ENCODE results near the gene LUZP2. TPM values are rescaled to one million over a fixed set of nuclear protein-coding genes. Genes with fewer than 3 reads are reported as not detected.

LUZP2 gene
- total RNA-seq, 3 donors from 2014 or later: 1.6 to 5.6 (median 4.4) TPM

DNA sequence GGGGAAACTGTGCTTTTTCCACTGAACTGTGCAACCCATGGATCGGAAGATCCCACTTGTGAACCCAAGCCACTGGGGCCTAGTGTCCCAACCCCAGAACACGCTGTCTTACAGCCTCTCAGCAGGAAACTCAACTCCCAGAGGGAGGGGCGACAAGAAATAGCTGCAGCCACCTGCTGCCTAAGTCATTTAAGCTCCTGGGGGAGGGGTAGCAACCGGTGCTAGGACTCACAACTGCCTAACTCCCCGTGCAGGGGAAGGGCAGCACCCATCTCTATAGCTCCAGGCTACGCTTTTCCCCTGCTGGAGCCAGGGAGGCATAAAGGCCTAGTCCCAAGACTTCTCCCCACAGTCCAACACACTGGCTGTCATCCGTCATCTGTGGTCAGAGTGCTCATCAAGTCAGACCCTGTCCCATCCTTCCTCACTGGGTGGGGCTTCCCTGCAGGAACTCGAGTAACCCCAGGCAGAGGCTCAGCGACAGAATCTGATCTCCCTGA lies 363.0 kb downstream of the LUZP2 start:
- H3K4me3 ChIP-seq: no peak overlapping the region
- no peaks in the 10 kb centered on the region for H3K36me3 ChIP-seq (ENCODE audit: low read depth)
- H3K4me1 ChIP-seq (ENCODE audit: low read depth): no peaks in the 10 kb centered on the region
- peaks cover 11% of the 10 kb centered on the region for H3K9me3 ChIP-seq
- DNase-seq: peak in 1 of 3 donors; percentile 22
- ATAC-seq: no peak
- intact Hi-C loops (cut with DNase I, micrococcal nuclease): no loop called here
- TF ChIP-seq, protein P1, sequence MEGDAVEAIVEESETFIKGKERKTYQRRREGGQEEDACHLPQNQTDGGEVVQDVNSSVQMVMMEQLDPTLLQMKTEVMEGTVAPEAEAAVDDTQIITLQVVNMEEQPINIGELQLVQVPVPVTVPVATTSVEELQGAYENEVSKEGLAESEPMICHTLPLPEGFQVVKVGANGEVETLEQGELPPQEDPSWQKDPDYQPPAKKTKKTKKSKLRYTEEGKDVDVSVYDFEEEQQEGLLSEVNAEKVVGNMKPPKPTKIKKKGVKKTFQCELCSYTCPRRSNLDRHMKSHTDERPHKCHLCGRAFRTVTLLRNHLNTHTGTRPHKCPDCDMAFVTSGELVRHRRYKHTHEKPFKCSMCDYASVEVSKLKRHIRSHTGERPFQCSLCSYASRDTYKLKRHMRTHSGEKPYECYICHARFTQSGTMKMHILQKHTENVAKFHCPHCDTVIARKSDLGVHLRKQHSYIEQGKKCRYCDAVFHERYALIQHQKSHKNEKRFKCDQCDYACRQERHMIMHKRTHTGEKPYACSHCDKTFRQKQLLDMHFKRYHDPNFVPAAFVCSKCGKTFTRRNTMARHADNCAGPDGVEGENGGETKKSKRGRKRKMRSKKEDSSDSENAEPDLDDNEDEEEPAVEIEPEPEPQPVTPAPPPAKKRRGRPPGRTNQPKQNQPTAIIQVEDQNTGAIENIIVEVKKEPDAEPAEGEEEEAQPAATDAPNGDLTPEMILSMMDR (IDR thresholded peaks at IDR 0.05): no peak

DNA sequence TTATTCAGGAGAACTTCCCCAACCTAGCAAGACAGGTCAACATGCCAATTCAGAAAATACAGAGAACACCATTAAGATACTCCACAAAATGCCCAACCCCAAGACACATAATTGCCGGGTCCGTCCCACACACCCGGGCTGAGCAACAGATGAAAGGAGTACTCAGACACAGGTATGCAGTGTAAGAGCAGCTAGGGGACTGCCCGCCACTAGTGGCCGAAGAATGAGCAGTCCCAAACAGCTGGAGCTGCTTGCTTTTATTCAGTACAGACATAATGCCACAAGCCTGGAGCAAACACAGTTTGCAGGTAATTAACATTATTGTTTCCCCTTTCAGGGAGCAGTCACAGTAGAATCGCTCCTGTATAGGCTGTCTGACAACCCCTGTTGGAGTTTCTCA lies 364.6 kb downstream of the LUZP2 start:
- ATAC-seq (no peak), DNase-seq (no peak)
- Histone ChIP-seq H3K4me1 (ENCODE audit: low read depth) (no peaks in the 10 kb centered on the region), H3K9me3 (peaks cover 11% of the 10 kb centered on the region), H3K36me3 (ENCODE audit: low read depth) (no peaks in the 10 kb centered on the region), H3K4me3 (no peak overlapping the region)
- TF ChIP-seq, protein P1 (IDR thresholded peaks at IDR 0.05): no peak
- intact Hi-C loops (cut with DNase I, micrococcal nuclease): no loop called here

DNA sequence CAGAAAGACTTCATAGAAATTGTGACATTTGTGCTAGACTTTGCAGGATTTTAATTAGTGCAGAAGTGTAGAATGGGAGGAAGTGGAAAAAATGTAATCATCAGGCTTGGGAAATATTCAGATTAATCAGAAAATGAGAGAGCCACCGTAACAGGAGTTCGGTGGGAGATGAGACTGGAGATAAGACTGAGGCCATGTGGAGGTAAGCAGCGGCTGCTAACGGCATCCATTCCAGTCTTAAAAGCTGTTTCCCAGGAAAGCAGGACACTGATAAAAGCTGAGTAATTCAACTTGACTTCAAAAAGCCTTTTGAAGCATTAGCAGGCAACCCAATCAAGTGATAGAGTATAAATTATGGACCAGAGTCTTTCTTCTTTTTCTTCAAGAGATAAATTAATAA lies 369.9 kb downstream of the LUZP2 start:
- Histone ChIP-seq H3K9me3 (peaks cover 7% of the 10 kb centered on the region), H3K4me1 (ENCODE audit: low read depth) (no peaks in the 10 kb centered on the region), H3K36me3 (ENCODE audit: low read depth) (no peaks in the 10 kb centered on the region), H3K4me3 (no peak overlapping the region)
- TF ChIP-seq, protein P1 (IDR thresholded peaks at IDR 0.05): no peak
- ATAC-seq (no peak), DNase-seq (no peak)
- intact Hi-C loops (cut with DNase I, micrococcal nuclease): no loop called here

DNA sequence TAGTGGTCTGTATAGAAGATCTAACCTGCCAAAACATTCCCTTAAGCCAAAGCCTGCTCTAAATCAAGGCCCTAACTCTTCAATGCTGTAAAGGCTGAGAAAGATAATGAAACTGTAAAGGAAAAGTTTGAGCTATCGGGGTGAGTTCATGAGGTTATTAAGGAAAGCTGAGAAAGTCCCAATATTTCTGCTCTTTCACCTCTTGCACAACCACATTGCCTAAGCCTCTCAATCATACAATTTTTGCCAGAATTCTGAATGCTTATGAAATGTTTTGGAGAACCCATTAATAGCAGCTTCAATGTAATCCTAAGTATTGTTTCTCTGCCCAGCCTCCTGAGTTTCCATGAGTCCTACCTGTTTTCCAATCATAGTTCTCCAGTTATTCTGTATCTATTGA lies 373.2 kb downstream of the LUZP2 start:
- intact Hi-C loops (cut with DNase I, micrococcal nuclease): no loop called here
- H3K4me3 ChIP-seq: no peak overlapping the region
- no peak for ATAC-seq
- no peaks in the 10 kb centered on the region for H3K9me3 ChIP-seq
- no peaks in the 10 kb centered on the region for H3K36me3 ChIP-seq (ENCODE audit: low read depth)
- TF ChIP-seq, protein P1 (IDR thresholded peaks at IDR 0.05): no peak
- no peak for DNase-seq
- no peaks in the 10 kb centered on the region for H3K4me1 ChIP-seq (ENCODE audit: low read depth)

DNA sequence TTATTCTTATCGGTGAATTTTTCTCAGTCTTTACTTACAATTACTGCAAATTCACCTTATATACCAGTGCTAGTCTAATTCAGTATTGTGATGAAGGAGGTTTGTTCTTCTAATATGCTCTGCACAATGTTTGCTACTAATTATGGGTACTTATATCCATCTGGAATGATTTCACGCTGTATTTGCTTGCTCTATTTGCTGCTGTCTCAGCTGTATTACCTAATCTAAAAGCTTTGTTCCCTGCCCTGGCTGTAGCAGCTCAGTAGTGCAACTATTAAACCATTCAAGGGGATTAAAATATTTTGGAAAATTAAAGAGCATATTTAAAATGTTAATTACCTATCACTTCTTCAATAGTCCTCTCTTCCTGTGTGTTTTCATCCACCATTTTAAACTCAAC lies 375.3 kb downstream of the LUZP2 start:
- ATAC-seq: no peak
- Histone ChIP-seq H3K9me3 (no peaks in the 10 kb centered on the region), H3K4me3 (no peak overlapping the region), H3K4me1 (ENCODE audit: low read depth) (no peaks in the 10 kb centered on the region), H3K36me3 (ENCODE audit: low read depth) (no peaks in the 10 kb centered on the region)
- intact Hi-C loops (cut with DNase I, micrococcal nuclease): no loop called here
- TF ChIP-seq, protein P1 (IDR thresholded peaks at IDR 0.05): no peak
- no peak for DNase-seq
